Measurements from ENCODE around the gene SYNGR2.

SYNGR2 gene

GRCh38 chr17:78125976-78126894, 42.1 kb upstream of the SYNGR2 start:
- no peak for ATAC-seq (replicated peaks)
- no peaks in the 10 kb centered on the region for H3K27me3 Mint-ChIP-seq
- H3K4me3 Mint-ChIP-seq, result peak overlapping the region; percentile 95 to 97
- H3K36me3 Mint-ChIP-seq, result peaks cover 67 to 84% of the 10 kb centered on the region in 2 donors
- peaks cover 77 to 94% of the 10 kb centered on the region in 2 donors for H3K4me1 Mint-ChIP-seq
- DNase-seq, result peak; percentile 15
- peak overlapping the region; percentile 98 for H3K27ac Mint-ChIP-seq
- no peaks in the 10 kb centered on the region for H3K9me3 Mint-ChIP-seq

DNA sequence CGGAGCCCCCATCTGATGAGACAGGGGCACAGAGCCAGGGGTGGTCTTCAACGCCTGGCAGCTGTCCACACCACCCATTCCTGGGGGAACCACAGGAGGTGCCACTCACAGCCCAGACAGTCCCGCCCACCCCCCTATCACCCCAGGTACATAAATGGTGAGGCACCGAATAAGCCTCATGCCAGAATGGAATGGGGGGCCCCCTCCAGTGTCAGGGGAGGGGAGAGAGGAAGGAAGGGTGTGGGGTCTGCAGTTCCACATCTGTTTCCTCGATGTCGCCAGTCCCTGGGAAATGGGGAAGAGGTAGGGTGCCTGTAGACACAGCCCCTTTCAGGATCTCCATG, 41.5 kb upstream of the SYNGR2 start:
- Mint-ChIP-seq H3K27ac (peak overlapping the region; percentile 98), H3K4me1 (peaks cover 70 to 88% of the 10 kb centered on the region in 2 donors), H3K4me3 (peak overlapping the region; percentile 95 to 97), H3K27me3 (no peaks in the 10 kb centered on the region), H3K9me3 (no peaks in the 10 kb centered on the region), H3K36me3 (peaks cover 65 to 82% of the 10 kb centered on the region in 2 donors)
- DNase-seq, result no peak
- ATAC-seq (replicated peaks), result no peak

GRCh38 chr17:78127239-78127887, 41.0 kb upstream of the SYNGR2 start:
- Mint-ChIP-seq H3K27me3 (no peaks in the 10 kb centered on the region), H3K9me3 (no peaks in the 10 kb centered on the region), H3K4me1 (peaks cover 69 to 86% of the 10 kb centered on the region in 2 donors), H3K27ac (peak overlapping the region; percentile 98), H3K4me3 (peak overlapping the region; percentile 95 to 97), H3K36me3 (peaks cover 63 to 81% of the 10 kb centered on the region in 2 donors)
- peak; percentile 73 for DNase-seq
- peak; percentile 19 to 21 for ATAC-seq (replicated peaks)

GRCh38 chr17:78127888-78128550, 40.4 kb upstream of the SYNGR2 start:
- Mint-ChIP-seq H3K4me3 (peak overlapping the region; percentile 95 to 97), H3K9me3 (no peaks in the 10 kb centered on the region), H3K27ac (peak overlapping the region; percentile 98), H3K4me1 (peaks cover 66 to 86% of the 10 kb centered on the region in 2 donors), H3K27me3 (no peaks in the 10 kb centered on the region), H3K36me3 (peaks cover 63 to 81% of the 10 kb centered on the region in 2 donors)
- no peak for ATAC-seq (replicated peaks)
- no peak for DNase-seq

DNA sequence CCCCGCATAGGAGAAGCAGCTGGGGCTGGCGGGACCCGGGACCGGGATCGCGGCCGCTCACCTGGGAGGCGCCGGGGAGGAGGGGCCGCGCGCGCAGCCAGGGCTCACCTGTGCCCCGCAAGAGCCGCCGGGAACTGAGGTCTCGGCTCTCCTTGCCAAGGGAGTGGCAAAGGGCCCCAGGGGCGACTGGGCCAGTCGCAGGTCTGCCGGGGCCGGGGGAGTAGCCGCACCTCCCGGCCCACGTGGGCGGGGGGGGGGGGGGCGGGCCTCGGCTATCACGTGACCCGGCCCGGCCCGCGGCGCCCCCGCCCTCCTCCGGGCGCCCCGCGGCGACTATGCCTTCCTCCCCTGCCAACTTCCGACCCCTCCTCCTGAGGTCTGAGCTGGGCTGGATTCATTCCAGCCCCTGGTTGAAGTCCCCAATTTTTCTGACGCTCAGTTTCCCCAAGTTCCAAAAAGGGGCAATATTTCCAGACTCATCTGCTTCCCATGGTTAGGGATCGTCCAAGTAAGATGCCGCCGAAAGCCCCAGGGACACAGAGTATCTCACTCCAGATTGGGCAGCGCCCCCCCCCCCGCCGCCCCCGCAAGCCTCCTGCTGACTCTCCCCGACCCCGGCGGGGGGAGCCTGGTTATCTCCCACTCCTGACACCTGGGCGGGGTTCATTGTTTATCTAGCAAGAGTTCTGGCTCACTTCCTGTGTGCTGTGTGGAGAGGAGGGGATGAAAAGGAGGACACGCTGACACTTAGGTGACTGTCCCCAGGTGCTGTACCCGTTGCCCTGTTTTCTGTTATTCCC, 39.6 kb upstream of the SYNGR2 start, which contains the start of gene TMC6:
Gene TMC6, minus strand, starts transcription at position 205 of the 800 bp plus-strand sequence. CDS start 1,923 bp downstream, outside the sequence.
- H3K36me3 Mint-ChIP-seq, result peaks cover 63 to 81% of the 10 kb centered on the region in 2 donors
- ATAC-seq (replicated peaks) (peak; percentile 22 to 25), DNase-seq (peak; percentile 79)
- H3K27ac Mint-ChIP-seq, result peak within 1 kb of the TSS; percentile 98
- H3K4me1 Mint-ChIP-seq, result peaks cover 65 to 86% of the 10 kb centered on the region in 2 donors
- peak within 1 kb of the TSS; percentile 96 to 97 for H3K4me3 Mint-ChIP-seq
- H3K9me3 Mint-ChIP-seq, result no peaks in the 10 kb centered on the region
- no peaks in the 10 kb centered on the region for H3K27me3 Mint-ChIP-seq

- Mint-ChIP-seq H3K9me3 (no peaks in the 10 kb centered on the region), H3K4me1 (peaks cover 65 to 86% of the 10 kb centered on the region in 2 donors), H3K4me3 (peak overlapping the region; percentile 96 to 97), H3K27me3 (no peaks in the 10 kb centered on the region), H3K27ac (peak overlapping the region; percentile 98), H3K36me3 (peaks cover 63 to 81% of the 10 kb centered on the region in 2 donors)
- DNase-seq (no peak), ATAC-seq (replicated peaks) (no peak)
Observed at GRCh38 chr17:78129351-78130089, 38.9 kb upstream of the SYNGR2 start.

DNA sequence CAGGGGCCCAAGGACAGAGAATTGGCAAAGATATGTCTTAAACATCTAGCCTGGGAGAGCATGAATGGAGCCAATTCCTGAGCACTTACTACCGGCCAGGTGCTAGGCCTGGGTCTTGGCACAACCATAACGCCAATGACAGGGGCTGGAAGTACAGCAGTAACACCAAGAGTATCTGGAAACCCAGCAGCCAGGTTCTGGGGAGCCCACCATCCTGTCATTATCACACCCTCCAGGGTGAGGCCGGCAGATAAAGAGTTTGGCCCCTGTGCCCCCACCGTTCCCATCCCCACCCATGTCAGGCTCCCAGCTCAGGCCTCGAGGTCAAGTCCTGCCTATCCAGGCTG, 38.3 kb upstream of the SYNGR2 start:
- DNase-seq (no peak), ATAC-seq (replicated peaks) (no peak)
- Mint-ChIP-seq H3K27me3 (no peaks in the 10 kb centered on the region), H3K36me3 (peaks cover 66 to 81% of the 10 kb centered on the region in 2 donors), H3K4me3 (peak overlapping the region; percentile 96 to 97), H3K27ac (peak overlapping the region; percentile 98), H3K4me1 (peaks cover 66 to 86% of the 10 kb centered on the region in 2 donors), H3K9me3 (no peaks in the 10 kb centered on the region)

DNA sequence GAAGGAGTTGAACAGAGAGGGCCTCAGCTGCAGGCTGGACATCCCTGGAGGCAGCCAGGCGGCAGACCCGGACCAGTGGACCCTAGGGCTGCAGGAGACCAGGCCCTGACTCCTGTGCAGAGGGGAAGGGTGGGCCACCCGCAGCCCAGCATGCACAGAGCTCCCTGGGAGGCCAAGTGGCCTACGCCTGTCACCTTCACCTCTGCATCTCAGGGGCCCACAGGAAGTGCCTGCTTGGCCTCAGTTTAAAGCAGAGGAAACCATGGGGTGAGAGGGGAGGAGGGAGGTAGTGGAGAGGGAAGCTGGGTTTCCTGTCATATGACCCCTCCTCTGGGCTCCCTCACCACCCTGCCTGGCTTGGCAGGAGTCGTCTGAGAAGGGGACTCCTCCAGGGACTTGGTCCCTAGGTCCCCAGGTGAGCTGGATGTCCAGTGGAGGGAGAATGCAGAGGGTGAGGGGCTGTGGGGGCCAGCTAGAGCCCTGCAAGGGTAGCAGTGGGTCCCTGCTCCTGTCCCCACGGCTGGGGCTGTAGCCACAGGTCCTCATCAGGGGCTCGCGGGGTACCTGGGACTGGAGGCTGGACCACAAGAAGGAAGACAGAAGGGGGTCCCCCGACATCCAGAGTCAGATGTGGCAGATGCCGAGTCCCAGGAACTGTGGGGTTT, 37.8 kb upstream of the SYNGR2 start, which contains the start of gene TMC8:
Gene TMC8, plus strand, starts transcription at position 335 of the 665 bp plus-strand sequence. CDS start 818 bp downstream, outside the sequence.
- Mint-ChIP-seq H3K9me3 (no peaks in the 10 kb centered on the region), H3K27me3 (no peaks in the 10 kb centered on the region), H3K27ac (peak within 1 kb of the TSS; percentile 98), H3K36me3 (peaks cover 66 to 85% of the 10 kb centered on the region in 2 donors), H3K4me3 (peak within 1 kb of the TSS; percentile 96 to 97), H3K4me1 (peaks cover 66 to 85% of the 10 kb centered on the region in 2 donors)
- ATAC-seq (replicated peaks) (peak; percentile 17 to 23), DNase-seq (peak; percentile 77)

DNA sequence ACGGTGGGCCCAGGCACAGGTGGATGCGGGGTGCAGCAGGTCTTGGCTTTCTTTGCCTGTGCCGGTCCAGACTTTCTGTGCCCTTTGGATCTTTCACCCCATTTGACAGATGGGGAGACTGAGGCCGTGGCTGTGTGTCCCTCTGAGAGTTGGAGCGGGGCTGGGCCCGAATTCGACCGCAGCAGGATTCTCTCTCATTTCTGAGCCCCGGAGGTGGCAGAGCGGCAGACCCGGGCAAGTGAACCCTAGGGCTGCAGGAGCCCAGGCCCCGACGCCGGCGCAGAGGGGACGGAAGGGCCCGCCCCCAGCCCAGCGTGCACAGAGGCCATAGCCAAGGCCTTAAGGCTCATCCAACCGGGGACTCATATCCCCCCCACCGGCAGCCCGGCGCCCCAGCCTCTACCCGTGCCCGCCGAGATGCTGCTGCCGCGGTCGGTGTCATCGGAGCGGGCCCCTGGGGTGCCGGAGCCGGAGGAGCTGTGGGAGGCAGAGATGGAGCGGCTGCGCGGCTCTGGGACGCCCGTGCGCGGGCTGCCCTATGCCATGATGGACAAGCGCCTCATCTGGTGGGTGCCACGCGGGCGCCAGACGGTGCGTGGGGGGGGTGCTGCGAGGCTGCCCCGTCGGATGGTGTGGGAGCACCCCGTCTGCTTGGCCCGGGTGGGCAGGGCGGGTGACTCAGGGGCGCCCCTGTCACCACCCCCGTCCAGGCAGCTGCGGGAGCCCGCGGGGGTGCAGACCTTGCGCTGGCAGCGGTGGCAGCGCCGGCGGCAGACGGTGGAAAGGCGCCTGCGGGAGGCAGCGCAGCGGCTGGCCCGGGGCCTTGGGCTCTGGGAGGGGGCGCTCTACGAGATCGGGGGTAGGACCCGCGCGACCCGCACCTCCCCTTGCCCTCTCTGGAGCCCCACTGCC, 37.0 kb upstream of the SYNGR2 start:
- Mint-ChIP-seq H3K4me3 (peak overlapping the region; percentile 97 to 99), H3K4me1 (peaks cover 64 to 85% of the 10 kb centered on the region in 2 donors), H3K27me3 (no peaks in the 10 kb centered on the region), H3K36me3 (peaks cover 70 to 85% of the 10 kb centered on the region in 2 donors), H3K27ac (peak overlapping the region; percentile 98), H3K9me3 (no peaks in the 10 kb centered on the region)
- peak; percentile 0 to 1 for ATAC-seq (replicated peaks)
- no peak for DNase-seq

- peak overlapping the region; percentile 97 to 99 for H3K4me3 Mint-ChIP-seq
- no peaks in the 10 kb centered on the region for H3K9me3 Mint-ChIP-seq
- peak; percentile 43 to 50 for ATAC-seq (replicated peaks)
- peak; percentile 89 for DNase-seq
- H3K4me1 Mint-ChIP-seq, result peaks cover 61 to 84% of the 10 kb centered on the region in 2 donors
- H3K27me3 Mint-ChIP-seq, result no peaks in the 10 kb centered on the region
- peak overlapping the region; percentile 100 for H3K27ac Mint-ChIP-seq
- peaks cover 69 to 86% of the 10 kb centered on the region in 2 donors for H3K36me3 Mint-ChIP-seq
Observed at GRCh38 chr17:78132084-78132676, 36.2 kb upstream of the SYNGR2 start.

DNA sequence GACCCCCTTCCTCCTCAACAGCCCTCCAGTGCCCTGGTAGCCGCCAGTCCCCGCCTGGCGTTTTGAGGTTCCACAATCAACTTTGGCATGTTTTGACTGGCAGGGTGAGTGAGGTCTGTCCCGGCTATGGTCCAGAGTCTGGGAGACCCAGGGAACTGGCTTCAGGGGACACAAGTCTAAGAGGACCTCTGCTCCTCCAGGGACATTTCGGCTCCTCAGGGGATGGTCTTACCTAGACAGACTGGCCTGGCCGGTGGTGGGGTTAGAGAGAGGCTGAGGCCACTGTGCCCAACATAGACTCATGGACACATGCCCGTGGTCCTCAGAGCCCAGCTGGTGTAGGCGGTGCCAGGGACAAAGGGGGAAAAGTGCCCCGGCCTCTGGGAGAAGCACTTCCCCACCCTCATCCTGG, 35.6 kb upstream of the SYNGR2 start:
- Mint-ChIP-seq H3K9me3 (no peaks in the 10 kb centered on the region), H3K4me1 (peaks cover 63 to 84% of the 10 kb centered on the region in 2 donors), H3K27me3 (no peaks in the 10 kb centered on the region), H3K4me3 (peak overlapping the region; percentile 97 to 99), H3K36me3 (peaks cover 69 to 86% of the 10 kb centered on the region in 2 donors), H3K27ac (peak overlapping the region; percentile 100)
- ATAC-seq (replicated peaks), result no peak
- no peak for DNase-seq

Data from stimulated activated naive B cell treated with anti-CD40 and anti-IgM and Interleukin-4, amounts not matched to agents 10 μg/mL and 1 μg/mL and 100 μg/mL, for 72 hours (primary cell).